GM12872 (cell line): Measurements from ENCODE around the gene REPS1.

Experiments used
- CTCF ChIP-seq: IDR thresholded peaks from 3 replicates; pipeline ENCODE4 v1.5.1; 2011; ENCODE audit warnings: low read depth, mild to moderate bottlenecking, low read length, moderate library complexity; ENCODE audit not compliant: insufficient read depth

REPS1 gene

DNA sequence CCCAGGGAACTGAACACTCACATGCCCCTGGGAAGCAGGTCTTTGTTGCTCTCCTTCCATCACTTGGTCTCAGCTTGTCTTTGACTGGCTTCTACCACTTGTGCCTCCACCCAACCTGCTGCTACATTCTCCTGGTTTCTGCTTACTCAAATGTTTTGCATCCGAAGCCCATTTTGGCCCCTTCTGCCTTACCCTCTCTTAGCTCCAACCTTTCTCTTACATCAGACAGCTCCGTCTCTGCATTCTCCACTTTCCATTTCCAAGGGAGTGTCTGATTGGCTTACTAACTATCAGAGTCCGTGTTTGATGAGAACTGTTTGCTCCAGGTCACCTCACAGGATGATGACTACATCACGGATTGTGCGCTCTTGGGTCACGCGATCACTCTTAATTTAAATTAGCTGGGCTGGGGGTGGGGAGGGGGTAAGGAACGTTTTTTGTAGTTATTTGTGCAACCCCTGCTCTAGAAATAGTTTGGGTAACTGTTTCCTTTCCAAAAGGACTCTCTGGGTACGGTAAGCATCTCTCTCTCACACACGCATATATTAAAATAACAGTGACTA lies 39.6 kb upstream of the REPS1 start:
- TF ChIP-seq CTCF: no peak

DNA sequence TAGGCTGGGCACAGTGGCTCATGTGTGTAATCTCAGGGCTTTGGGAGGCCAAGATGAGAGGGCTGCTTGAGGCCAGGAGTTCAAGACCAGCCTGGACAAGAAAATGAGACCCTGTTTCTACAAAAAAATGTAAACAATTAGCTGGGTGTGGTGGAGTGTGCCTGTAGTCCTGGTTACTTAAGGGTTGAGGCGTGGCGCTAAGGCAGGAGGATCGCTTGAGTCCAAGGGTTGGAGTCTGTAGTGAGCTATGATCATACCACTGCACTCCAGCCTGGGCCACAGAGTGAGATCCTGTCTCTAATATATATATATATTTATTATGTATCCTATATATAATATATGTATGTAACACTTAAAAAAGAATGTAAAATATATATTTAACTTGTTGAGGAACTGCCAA lies 32.6 kb upstream of the REPS1 start:
- no peak for TF ChIP-seq CTCF

- TF ChIP-seq CTCF: no peak
These were observed 31.7 kb upstream of the REPS1 start for GRCh38 chr6:139019722-139020121.

- TF ChIP-seq CTCF: no peak
These were observed 29.2 kb upstream of the REPS1 start for GRCh38 chr6:139017227-139017626.

DNA sequence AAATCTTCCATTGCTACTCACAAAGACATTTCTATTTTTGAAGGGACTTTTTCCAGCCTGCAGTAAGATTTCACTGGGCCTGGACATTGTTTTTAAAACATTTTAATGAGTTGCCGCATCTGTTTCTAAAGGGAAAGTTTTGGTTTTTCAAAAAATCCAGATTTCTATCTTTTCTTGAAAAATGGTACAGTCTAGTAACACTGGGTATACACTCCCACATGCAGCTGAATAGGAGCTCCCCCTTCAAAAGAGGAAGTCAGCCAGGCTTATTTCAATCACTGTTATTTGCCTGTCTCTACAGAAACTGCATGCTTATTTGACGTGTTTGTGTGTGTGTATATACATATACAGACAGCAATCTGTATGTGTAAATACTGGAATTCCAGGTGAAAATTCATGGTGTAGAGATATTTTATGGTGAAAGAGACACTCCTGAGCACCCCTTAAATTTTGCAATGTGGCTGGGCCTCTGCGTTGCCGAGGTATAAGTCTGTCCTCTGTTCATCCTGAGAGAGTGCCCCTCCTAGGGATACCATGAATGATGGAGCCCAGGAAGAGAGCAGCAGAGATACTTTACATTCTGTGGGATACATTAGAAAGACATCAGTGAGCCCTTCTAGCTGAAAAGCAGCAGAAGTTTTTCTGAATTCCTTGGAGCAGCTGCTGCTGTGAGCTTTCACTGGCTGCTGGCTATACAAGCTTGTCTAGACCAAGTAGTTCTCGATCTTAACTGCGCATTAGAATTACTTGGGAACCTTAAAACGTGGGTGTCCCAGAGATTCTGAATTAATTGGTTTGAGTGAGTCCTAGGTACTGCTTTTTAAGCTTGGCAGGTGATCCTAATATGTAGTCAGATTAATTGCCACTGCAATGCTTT lies 28.5 kb upstream of the REPS1 start:
- no peak for TF ChIP-seq CTCF

GRCh38 chr6:139014945-139015344 lies 26.9 kb upstream of the REPS1 start:
- no peak for TF ChIP-seq CTCF

GRCh38 chr6:139013185-139013800 lies 25.2 kb upstream of the REPS1 start:
- no peak for TF ChIP-seq CTCF
